Trophoblast cell (in vitro differentiated cells and primary cell): ENCODE results near the gene HCRTR2.

Source experiments
- DNase-seq, 2 donors: peaks; one replicate each; pipeline ENCODE4 v3.0.0-alpha.2; 2016
- H2AFZ ChIP-seq: 2 replicates; pipeline ENCODE4 v1.6.1; 2013; ENCODE audit warnings: low read length, moderate library complexity, mild to moderate bottlenecking; ENCODE audit not compliant: insufficient read depth, poor library complexity
- H2AK5ac ChIP-seq: 2 replicates; pipeline ENCODE4 v1.6.1; 2013; ENCODE audit warnings: mild to moderate bottlenecking, low read length
- H2BK120ac ChIP-seq: 2 replicates; pipeline ENCODE4 v1.6.1; 2013; ENCODE audit warnings: low read length, mild to moderate bottlenecking, moderate library complexity; ENCODE audit not compliant: insufficient read depth, poor library complexity
- H2BK12ac ChIP-seq: 2 replicates; pipeline ENCODE4 v1.6.1; 2013; ENCODE audit warnings: mild to moderate bottlenecking, low read length, moderate library complexity
- H2BK5ac ChIP-seq: 2 replicates; pipeline ENCODE4 v1.6.1; 2013; ENCODE audit warnings: low read length, low read depth, moderate library complexity, mild to moderate bottlenecking; ENCODE audit not compliant: poor library complexity
- H3K14ac ChIP-seq: 2 replicates; pipeline ENCODE4 v1.6.1; 2013; ENCODE audit warnings: mild to moderate bottlenecking, low read length
- H3K18ac ChIP-seq: 2 replicates; pipeline ENCODE4 v1.6.1; 2013; ENCODE audit warnings: mild to moderate bottlenecking, low read length
- H3K23ac ChIP-seq: 2 replicates; pipeline ENCODE4 v1.6.1; 2013; ENCODE audit warnings: low read length
- H3K27ac ChIP-seq: 2 replicates; pipeline ENCODE4 v1.5.1; 2013; ENCODE audit warnings: low read depth, mild to moderate bottlenecking, inconsistent platforms, low read length, moderate library complexity
- H3K27me3 ChIP-seq: 2 replicates; pipeline ENCODE4 v1.6.1; 2013; ENCODE audit warnings: inconsistent platforms, mild to moderate bottlenecking, low read length, moderate library complexity; ENCODE audit not compliant: insufficient read depth
- H3K36me3 ChIP-seq, 2 experiments: 1 replicate in 1 of 2; 2 replicates in 1 of 2; pipeline ENCODE4 v1.6.1; 2013; ENCODE audit warnings: low read length in 2 of 2, mild to moderate bottlenecking in 2 of 2, moderate library complexity in 1 of 2; ENCODE audit not compliant: insufficient read depth in 2 of 2, control insufficient read depth in 1 of 2
- H3K4ac ChIP-seq: 2 replicates; pipeline ENCODE4 v1.6.1; 2013; ENCODE audit warnings: low read depth, mild to moderate bottlenecking, low read length, moderate library complexity
- H3K4me1 ChIP-seq, 2 experiments: 1 replicate in 1 of 2; 2 replicates in 1 of 2; pipeline ENCODE4 v1.6.1; 2013; ENCODE audit warnings: low read length in 2 of 2, mild to moderate bottlenecking in 2 of 2, moderate library complexity in 1 of 2; ENCODE audit not compliant: insufficient read depth in 2 of 2, control insufficient read depth in 1 of 2
- H3K4me2 ChIP-seq: 2 replicates; pipeline ENCODE4 v1.6.1; 2013; ENCODE audit warnings: inconsistent platforms, mild to moderate bottlenecking, low read length, moderate library complexity
- H3K4me3 ChIP-seq: 2 replicates; pipeline ENCODE4 v1.5.1; 2013; ENCODE audit warnings: mild to moderate bottlenecking, low read depth, low read length, inconsistent platforms
- H3K79me1 ChIP-seq: one replicate; pipeline ENCODE4 v1.6.1; 2013; ENCODE audit warnings: low read length
- H3K79me2 ChIP-seq: 2 replicates; pipeline ENCODE4 v1.6.1; 2013; ENCODE audit warnings: low read length, mild to moderate bottlenecking; ENCODE audit not compliant: control insufficient read depth, insufficient read depth, poor library complexity
- H3K9ac ChIP-seq: 2 replicates; pipeline ENCODE4 v1.6.1; 2013; ENCODE audit warnings: mild to moderate bottlenecking, low read length
- H3K9me3 ChIP-seq: 2 replicates; pipeline ENCODE4 v1.6.1; 2013; ENCODE audit warnings: low read depth, mild to moderate bottlenecking, control low read depth, inconsistent platforms, low read length; ENCODE audit not compliant: insufficient read depth
- H4K12ac ChIP-seq: 2 replicates; pipeline ENCODE4 v1.6.1; 2013; ENCODE audit warnings: low read depth, mild to moderate bottlenecking, low read length, moderate library complexity
- H4K8ac ChIP-seq: 2 replicates; pipeline ENCODE4 v1.6.1; 2013; ENCODE audit warnings: low read depth, mild to moderate bottlenecking, low read length, moderate library complexity
- H4K91ac ChIP-seq: one replicate; pipeline ENCODE4 v1.6.1; 2013; ENCODE audit warnings: low read depth, mild to moderate bottlenecking, low read length, moderate library complexity
- WGBS: extraction: QIAGEN DNeasy Blood & Tissue Kit; methylation state at CpG from one replicate; pipeline ENCODE4 v1.1.7; 2013; ENCODE audit warnings: missing lambda C conversion rate; ENCODE audit not compliant: insufficient read length, insufficient coverage; ENCODE audit errors: extremely low coverage; 5-methylcytosine and 5-hydroxymethylcytosine counted together

Gene HCRTR2

DNA sequence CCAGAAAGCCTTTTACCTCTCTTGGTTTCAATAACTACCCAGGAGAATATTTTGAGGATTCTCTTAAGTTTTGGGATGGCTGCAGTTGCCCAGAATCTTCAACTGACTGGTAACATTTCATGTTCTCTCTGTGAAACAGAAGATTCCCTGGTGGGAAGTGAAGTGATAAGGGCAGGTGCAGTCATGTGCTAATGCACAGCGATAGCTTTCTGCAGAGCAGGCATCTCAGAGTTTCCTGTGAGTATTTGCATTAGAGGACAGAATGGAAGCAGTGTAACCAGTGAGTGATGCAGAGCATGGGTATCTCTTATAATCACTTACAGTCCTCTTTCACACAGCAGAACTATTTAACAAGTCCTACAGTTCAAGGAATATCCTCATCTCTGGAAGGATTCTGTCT is 76.1 kb downstream of the HCRTR2 start:
- Histone ChIP-seq H4K91ac (no peak overlapping the region), H3K9ac (no peak overlapping the region), H3K14ac (no peak overlapping the region), H3K27ac (no peak overlapping the region), H3K4me2 (no peak overlapping the region), H2AK5ac (no peak overlapping the region), H2AFZ (no peak overlapping the region), H4K12ac (no peak overlapping the region), H3K27me3 (no peaks in the 10 kb centered on the region), H3K4me1 (no peaks in the 10 kb centered on the region), H2BK120ac (no peak overlapping the region), H3K9me3 (no peaks in the 10 kb centered on the region), H3K36me3 (no peaks in the 10 kb centered on the region), H3K4ac (no peak overlapping the region), H3K79me2 (no peaks in the 10 kb centered on the region), H4K8ac (no peak overlapping the region), H3K18ac (no peak overlapping the region), H2BK12ac (no peak overlapping the region), H3K23ac (no peak overlapping the region), H2BK5ac (no peak overlapping the region), H3K4me3 (no peak overlapping the region), H3K79me1 (no peaks in the 10 kb centered on the region)
- DNase-seq, result no peak
- WGBS, result no CpG with 5 or more reads among the region's 1 CpG

- Histone ChIP-seq H2BK12ac (no peak overlapping the region), H3K9me3 (no peaks in the 10 kb centered on the region), H3K36me3 (no peaks in the 10 kb centered on the region), H3K27me3 (no peaks in the 10 kb centered on the region), H2BK5ac (no peak overlapping the region), H3K27ac (no peak overlapping the region), H4K91ac (no peak overlapping the region), H3K4ac (no peak overlapping the region), H2AK5ac (no peak overlapping the region), H3K9ac (no peak overlapping the region), H3K23ac (no peak overlapping the region), H4K12ac (no peak overlapping the region), H3K18ac (no peak overlapping the region), H3K79me2 (no peaks in the 10 kb centered on the region), H3K4me1 (no peaks in the 10 kb centered on the region), H3K14ac (no peak overlapping the region), H2BK120ac (no peak overlapping the region), H3K4me3 (no peak overlapping the region), H4K8ac (no peak overlapping the region), H3K79me1 (no peaks in the 10 kb centered on the region), H2AFZ (no peak overlapping the region), H3K4me2 (no peak overlapping the region)
- peak; percentile 67 to 70 for DNase-seq
- no CpG with 5 or more reads among the region's 10 CpGs for WGBS
These were observed 80.8 kb downstream of the HCRTR2 start for GRCh38 chr6:55255113-55255512.

- H3K79me1 ChIP-seq, result no peaks in the 10 kb centered on the region
- no peak overlapping the region for H2BK5ac ChIP-seq
- WGBS, result no CpG with 5 or more reads among the region's 2 CpGs
- H3K14ac ChIP-seq, result no peak overlapping the region
- no peaks in the 10 kb centered on the region for H3K79me2 ChIP-seq
- no peak overlapping the region for H4K8ac ChIP-seq
- no peak overlapping the region for H4K91ac ChIP-seq
- no peak overlapping the region for H2BK12ac ChIP-seq
- H4K12ac ChIP-seq, result no peak overlapping the region
- H3K4me1 ChIP-seq, result no peaks in the 10 kb centered on the region
- H3K27me3 ChIP-seq, result no peaks in the 10 kb centered on the region
- H3K9ac ChIP-seq, result no peak overlapping the region
- H2AFZ ChIP-seq, result no peak overlapping the region
- H3K4me3 ChIP-seq, result no peak overlapping the region
- no peak overlapping the region for H2BK120ac ChIP-seq
- H3K4me2 ChIP-seq, result no peak overlapping the region
- H3K9me3 ChIP-seq, result no peaks in the 10 kb centered on the region
- H3K4ac ChIP-seq, result no peak overlapping the region
- no peak overlapping the region for H3K27ac ChIP-seq
- H3K18ac ChIP-seq, result no peak overlapping the region
- DNase-seq, result no peak
- no peak overlapping the region for H3K23ac ChIP-seq
- no peak overlapping the region for H2AK5ac ChIP-seq
- no peaks in the 10 kb centered on the region for H3K36me3 ChIP-seq
These were observed 85.9 kb downstream of the HCRTR2 start for GRCh38 chr6:55260181-55260580.

DNA sequence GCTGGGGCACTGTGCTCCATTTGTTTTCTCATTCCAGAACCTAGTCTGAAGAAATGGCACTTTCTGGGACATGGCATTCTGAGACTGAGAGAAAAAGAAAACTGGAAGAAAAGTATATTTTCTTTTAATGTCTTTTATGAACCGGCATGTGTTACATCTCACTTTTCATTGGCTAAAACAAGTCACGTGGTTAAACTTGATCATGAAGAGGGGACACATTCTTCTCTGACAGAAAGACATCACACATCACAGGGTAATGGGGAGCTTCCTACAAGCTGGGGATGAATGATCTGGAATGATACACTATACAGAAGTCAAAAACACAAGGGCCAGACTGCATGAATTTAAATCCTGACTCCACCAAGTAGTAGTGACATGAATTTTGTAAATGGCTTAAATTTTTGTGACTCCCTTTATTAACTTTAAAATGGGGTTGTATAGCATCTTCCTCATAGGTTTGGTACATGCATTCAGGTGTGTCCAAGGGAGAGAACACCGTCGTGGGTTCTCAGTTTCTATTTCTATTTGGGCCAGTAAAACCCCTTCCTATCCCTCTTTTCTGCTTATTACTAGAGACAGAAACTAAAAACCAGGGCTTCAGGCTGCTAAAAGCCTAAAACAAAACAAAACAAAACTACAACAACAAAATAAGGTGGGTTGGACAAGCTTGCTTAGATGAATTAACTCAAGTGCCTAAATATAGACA is 91.2 kb downstream of the HCRTR2 start:
- H3K18ac ChIP-seq, result no peak overlapping the region
- no peak overlapping the region for H3K27ac ChIP-seq
- H3K4me3 ChIP-seq, result no peak overlapping the region
- H2AK5ac ChIP-seq, result no peak overlapping the region
- no peak for DNase-seq
- no peaks in the 10 kb centered on the region for H3K36me3 ChIP-seq
- H4K12ac ChIP-seq, result no peak overlapping the region
- no peak overlapping the region for H4K91ac ChIP-seq
- no peaks in the 10 kb centered on the region for H3K79me1 ChIP-seq
- WGBS, result no CpG with 5 or more reads among the region's 4 CpGs
- H3K4me2 ChIP-seq, result no peak overlapping the region
- no peak overlapping the region for H2BK5ac ChIP-seq
- H2BK12ac ChIP-seq, result no peak overlapping the region
- no peaks in the 10 kb centered on the region for H3K79me2 ChIP-seq
- no peak overlapping the region for H3K14ac ChIP-seq
- H3K23ac ChIP-seq, result no peak overlapping the region
- no peak overlapping the region for H3K9ac ChIP-seq
- no peaks in the 10 kb centered on the region for H3K9me3 ChIP-seq
- no peak overlapping the region for H2AFZ ChIP-seq
- H2BK120ac ChIP-seq, result no peak overlapping the region
- H4K8ac ChIP-seq, result no peak overlapping the region
- H3K4me1 ChIP-seq, result no peaks in the 10 kb centered on the region
- H3K27me3 ChIP-seq, result no peaks in the 10 kb centered on the region
- H3K4ac ChIP-seq, result no peak overlapping the region
